ENCODE measurements around the gene TSPAN4. TPM values are rescaled to one million over a fixed set of nuclear protein-coding genes. Genes with fewer than 3 reads are reported as not detected.

TSPAN4 gene
- total and polyA plus RNA-seq, 2 of the 13 experiments (the other 11 are each of a cell fraction or from before 2014, with no cell fraction given): 31.7 to 68.3 TPM

DNA sequence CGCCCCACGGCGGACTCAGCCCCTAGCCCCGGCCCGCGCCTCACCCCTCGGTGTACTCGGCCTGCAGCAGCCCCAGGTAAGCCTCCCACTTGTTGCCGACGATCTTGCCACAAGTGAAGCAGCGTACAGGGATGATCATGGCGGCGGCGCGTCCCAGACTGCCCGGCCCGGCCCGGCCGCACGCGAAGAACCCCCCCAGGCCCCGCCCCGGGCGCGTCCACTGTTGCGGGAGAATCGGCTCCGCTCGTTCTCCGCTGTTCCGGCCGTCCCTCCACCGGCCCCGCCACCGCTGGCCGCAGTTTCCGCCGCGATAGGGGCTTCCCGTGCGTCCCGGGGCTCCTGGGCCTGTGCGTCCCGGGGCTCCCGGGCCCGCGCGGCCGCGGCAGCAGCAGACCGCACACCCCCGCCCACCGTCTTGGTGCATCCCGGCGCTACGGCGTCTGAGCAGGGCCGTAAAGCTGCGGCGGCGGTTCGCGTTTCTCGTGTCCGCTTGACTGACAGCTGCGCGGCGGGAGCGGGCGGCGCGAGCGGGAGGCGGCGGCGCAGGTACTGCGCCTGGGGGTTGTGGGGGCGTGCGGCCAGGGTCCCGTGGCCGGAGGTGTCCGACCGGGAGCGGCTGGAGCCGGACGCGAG lies at the start of gene TSPAN4, which contains the start of gene POLR2L (continued):
- TF ChIP-seq CHD2 (IDR thresholded peaks at IDR 0.05; ENCODE audit: low read depth, low read length) (0 out of 2 replicates have a peak, but pooled peaks have one; percentile 19), JARID2 (CRISPR knock-in tag; IDR thresholded peaks at IDR 0.05; ENCODE audit: insufficient replicate concordance) (no peak), TBX3 (IDR thresholded peaks at IDR 0.05; ENCODE audit: borderline replicate concordance) (peak; percentile 60; the same call in 1 of the 2 replicates), SIN3A (IDR thresholded peaks at IDR 0.05; ENCODE audit: borderline replicate concordance, low read depth, low read length) (peak; percentile 85), SALL1 (CRISPR knock-in tag; IDR thresholded peaks at IDR 0.05) (peak; percentile 52; the same call in 1 of the 2 replicates), ZNF337 (CRISPR knock-in tag; IDR thresholded peaks at IDR 0.05; ENCODE audit: borderline replicate concordance, low read depth) (no peak), MATR3 (CRISPR knock-in tag; IDR thresholded peaks at IDR 0.05) (no peak), PRPF4 (IDR thresholded peaks at IDR 0.05; ENCODE audit: low read depth, low read length, poor library complexity, severe bottlenecking) (no peak), ZSCAN21 (CRISPR knock-in tag; IDR thresholded peaks at IDR 0.05; ENCODE audit: borderline replicate concordance) (no peak), TBP (CRISPR knock-in tag; IDR thresholded peaks at IDR 0.05) (no peak), PRMT3 (CRISPR knock-in tag; IDR thresholded peaks at IDR 0.05; ENCODE audit: borderline replicate concordance, low read depth) (peak; percentile 97), DNMT1 (CRISPR knock-in tag; IDR thresholded peaks at IDR 0.05) (0 out of 2 replicates have a peak, but pooled peaks have one; percentile 40), ZNF383 (CRISPR knock-in tag; IDR thresholded peaks at IDR 0.05; ENCODE audit: borderline replicate concordance) (no peak)
- TF ChIP-seq, protein P1, sequence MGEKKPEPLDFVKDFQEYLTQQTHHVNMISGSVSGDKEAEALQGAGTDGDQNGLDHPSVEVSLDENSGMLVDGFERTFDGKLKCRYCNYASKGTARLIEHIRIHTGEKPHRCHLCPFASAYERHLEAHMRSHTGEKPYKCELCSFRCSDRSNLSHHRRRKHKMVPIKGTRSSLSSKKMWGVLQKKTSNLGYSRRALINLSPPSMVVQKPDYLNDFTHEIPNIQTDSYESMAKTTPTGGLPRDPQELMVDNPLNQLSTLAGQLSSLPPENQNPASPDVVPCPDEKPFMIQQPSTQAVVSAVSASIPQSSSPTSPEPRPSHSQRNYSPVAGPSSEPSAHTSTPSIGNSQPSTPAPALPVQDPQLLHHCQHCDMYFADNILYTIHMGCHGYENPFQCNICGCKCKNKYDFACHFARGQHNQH (CRISPR knock-in tag; IDR thresholded peaks at IDR 0.05): peak; percentile 54; the same call in 1 of the 2 replicates
- TF ChIP-seq, protein P2, sequence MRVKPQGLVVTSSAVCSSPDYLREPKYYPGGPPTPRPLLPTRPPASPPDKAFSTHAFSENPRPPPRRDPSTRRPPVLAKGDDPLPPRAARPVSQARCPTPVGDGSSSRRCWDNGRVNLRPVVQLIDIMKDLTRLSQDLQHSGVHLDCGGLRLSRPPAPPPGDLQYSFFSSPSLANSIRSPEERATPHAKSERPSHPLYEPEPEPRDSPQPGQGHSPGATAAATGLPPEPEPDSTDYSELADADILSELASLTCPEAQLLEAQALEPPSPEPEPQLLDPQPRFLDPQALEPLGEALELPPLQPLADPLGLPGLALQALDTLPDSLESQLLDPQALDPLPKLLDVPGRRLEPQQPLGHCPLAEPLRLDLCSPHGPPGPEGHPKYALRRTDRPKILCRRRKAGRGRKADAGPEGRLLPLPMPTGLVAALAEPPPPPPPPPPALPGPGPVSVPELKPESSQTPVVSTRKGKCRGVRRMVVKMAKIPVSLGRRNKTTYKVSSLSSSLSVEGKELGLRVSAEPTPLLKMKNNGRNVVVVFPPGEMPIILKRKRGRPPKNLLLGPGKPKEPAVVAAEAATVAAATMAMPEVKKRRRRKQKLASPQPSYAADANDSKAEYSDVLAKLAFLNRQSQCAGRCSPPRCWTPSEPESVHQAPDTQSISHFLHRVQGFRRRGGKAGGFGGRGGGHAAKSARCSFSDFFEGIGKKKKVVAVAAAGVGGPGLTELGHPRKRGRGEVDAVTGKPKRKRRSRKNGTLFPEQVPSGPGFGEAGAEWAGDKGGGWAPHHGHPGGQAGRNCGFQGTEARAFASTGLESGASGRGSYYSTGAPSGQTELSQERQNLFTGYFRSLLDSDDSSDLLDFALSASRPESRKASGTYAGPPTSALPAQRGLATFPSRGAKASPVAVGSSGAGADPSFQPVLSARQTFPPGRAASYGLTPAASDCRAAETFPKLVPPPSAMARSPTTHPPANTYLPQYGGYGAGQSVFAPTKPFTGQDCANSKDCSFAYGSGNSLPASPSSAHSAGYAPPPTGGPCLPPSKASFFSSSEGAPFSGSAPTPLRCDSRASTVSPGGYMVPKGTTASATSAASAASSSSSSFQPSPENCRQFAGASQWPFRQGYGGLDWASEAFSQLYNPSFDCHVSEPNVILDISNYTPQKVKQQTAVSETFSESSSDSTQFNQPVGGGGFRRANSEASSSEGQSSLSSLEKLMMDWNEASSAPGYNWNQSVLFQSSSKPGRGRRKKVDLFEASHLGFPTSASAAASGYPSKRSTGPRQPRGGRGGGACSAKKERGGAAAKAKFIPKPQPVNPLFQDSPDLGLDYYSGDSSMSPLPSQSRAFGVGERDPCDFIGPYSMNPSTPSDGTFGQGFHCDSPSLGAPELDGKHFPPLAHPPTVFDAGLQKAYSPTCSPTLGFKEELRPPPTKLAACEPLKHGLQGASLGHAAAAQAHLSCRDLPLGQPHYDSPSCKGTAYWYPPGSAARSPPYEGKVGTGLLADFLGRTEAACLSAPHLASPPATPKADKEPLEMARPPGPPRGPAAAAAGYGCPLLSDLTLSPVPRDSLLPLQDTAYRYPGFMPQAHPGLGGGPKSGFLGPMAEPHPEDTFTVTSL (CRISPR knock-in tag; IDR thresholded peaks at IDR 0.05; ENCODE audit: borderline replicate concordance): no peak
- TF ChIP-seq, protein P3, sequence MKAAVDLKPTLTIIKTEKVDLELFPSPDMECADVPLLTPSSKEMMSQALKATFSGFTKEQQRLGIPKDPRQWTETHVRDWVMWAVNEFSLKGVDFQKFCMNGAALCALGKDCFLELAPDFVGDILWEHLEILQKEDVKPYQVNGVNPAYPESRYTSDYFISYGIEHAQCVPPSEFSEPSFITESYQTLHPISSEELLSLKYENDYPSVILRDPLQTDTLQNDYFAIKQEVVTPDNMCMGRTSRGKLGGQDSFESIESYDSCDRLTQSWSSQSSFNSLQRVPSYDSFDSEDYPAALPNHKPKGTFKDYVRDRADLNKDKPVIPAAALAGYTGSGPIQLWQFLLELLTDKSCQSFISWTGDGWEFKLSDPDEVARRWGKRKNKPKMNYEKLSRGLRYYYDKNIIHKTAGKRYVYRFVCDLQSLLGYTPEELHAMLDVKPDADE (CRISPR knock-in tag; IDR thresholded peaks at IDR 0.05): no peak
- TF ChIP-seq, protein P4, sequence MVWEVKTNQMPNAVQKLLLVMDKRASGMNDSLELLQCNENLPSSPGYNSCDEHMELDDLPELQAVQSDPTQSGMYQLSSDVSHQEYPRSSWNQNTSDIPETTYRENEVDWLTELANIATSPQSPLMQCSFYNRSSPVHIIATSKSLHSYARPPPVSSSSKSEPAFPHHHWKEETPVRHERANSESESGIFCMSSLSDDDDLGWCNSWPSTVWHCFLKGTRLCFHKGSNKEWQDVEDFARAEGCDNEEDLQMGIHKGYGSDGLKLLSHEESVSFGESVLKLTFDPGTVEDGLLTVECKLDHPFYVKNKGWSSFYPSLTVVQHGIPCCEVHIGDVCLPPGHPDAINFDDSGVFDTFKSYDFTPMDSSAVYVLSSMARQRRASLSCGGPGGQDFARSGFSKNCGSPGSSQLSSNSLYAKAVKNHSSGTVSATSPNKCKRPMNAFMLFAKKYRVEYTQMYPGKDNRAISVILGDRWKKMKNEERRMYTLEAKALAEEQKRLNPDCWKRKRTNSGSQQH (CRISPR knock-in tag; IDR thresholded peaks at IDR 0.05; ENCODE audit: low read depth): peak; percentile 21; the same call in 1 of the 2 replicates
- TF ChIP-seq, protein P5, sequence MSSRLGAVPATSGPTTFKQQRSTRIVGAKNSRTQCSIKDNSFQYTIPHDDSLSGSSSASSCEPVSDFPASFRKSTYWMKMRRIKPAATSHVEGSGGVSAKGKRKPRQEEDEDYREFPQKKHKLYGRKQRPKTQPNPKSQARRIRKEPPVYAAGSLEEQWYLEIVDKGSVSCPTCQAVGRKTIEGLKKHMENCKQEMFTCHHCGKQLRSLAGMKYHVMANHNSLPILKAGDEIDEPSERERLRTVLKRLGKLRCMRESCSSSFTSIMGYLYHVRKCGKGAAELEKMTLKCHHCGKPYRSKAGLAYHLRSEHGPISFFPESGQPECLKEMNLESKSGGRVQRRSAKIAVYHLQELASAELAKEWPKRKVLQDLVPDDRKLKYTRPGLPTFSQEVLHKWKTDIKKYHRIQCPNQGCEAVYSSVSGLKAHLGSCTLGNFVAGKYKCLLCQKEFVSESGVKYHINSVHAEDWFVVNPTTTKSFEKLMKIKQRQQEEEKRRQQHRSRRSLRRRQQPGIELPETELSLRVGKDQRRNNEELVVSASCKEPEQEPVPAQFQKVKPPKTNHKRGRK (CRISPR knock-in tag; IDR thresholded peaks at IDR 0.05): no peak
